GM19463 (cell line): ENCODE results near the gene SEC24D.

Source experiments
- ATAC-seq: cut with Tn5 transposase; IDR thresholded peaks from one replicate; pipeline ENCODE4 v1.9.1; 2021; ENCODE audit warnings: mild to moderate bottlenecking, moderate library complexity; ENCODE audit not compliant: unreplicated experiment

Gene SEC24D

DNA sequence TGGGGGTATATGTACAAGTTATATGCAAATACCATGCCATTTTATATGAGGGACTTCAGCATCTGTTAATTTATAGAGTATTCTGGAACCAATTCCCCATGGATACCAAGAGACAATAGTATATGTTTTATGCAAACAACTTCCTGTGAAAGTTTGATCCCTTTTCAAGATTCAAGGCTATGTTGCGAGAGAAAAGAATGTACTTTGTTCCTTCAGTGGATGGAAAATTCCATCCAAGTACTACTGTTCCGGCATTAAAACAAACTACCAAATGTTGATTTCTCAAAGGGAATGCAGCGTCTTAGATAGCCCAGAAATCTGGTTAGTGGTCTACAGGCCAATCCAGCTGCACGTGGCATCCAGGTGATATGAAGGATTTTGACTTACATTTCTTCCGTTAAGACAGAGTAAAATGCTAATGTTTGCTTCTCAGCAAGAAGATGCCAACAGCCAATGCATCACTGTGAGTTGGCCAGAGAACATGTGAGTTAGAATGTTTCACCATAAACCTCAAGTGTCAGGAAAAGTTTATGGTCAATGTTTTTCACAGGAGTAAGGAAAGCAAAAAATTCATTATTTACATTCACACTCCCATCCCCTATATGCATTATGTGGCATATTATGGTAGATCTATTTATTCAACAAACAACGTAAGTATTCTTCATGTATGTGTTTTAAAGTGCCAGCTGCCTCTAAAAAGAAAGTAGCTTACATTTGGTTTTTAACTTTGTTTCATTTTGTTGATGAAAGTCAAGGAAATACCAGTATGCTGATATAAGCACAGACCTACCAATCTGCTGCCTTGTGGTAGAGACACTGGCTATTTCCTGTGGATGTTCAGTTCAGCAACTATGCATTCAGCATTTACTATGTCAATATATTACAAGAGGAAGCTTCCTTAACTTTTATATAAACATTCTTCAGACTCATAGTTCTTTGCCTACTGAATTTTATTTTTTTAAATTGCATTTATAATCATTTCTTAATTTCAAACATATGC is 106.3 kb downstream of the SEC24D start:
- ATAC-seq = no peak

DNA sequence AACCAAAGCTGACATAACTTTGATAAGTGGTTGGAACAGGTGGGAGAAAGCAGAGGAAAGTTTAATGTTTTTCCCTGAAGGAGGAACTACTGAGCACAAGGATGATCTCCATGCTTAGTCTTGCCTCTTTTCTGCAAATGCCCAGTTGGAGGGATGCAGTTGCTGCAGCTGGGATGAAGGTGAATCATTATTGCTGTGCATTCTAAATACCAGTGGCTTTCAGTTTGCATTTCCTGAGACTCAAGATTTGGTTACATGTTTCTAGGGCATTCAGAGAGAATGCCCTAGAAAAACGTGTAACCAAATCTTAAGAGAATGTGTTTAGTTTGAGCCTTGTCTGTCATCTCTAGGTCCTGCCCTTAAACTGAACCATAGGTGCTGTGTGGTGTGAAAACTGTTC is 108.6 kb downstream of the SEC24D start:
- no peak for ATAC-seq

DNA sequence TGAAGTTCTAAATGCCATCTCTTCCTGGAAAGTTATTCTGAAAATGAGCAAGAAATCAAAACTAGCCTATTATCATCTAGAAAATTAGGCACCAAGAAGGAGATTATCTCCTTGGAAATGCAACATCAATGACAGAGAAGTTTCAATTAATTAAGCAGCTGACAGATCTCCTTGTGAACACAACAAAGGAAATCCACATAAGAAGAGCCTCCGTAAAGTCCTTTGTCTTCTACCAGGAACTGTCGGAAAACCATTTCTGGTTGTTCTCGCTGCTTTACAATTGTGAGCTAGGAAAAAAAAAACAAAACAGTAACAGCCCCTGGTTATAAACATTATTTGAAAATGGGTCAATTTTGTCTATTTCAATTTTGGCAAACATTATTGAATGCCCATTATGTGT is 112.6 kb downstream of the SEC24D start:
- no peak for ATAC-seq

DNA sequence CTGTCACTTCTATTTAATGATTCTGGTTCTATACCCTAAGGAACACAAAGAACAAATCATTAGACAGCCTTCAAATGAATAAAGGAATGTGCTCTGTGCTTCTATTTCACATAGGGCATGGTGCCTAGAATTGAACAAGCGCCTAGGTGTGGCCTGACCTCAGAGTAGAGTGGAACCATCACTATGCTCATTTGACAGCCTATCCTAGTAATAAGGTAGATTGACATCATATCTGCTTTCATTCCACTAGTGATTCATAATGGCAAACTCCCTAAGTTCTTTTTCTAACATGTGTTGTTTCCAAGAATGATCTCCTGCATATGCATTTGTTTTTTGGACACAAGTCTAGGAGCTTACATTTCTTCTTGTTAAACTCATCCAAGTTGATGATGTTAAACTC is 114.2 kb downstream of the SEC24D start:
- ATAC-seq = no peak

DNA sequence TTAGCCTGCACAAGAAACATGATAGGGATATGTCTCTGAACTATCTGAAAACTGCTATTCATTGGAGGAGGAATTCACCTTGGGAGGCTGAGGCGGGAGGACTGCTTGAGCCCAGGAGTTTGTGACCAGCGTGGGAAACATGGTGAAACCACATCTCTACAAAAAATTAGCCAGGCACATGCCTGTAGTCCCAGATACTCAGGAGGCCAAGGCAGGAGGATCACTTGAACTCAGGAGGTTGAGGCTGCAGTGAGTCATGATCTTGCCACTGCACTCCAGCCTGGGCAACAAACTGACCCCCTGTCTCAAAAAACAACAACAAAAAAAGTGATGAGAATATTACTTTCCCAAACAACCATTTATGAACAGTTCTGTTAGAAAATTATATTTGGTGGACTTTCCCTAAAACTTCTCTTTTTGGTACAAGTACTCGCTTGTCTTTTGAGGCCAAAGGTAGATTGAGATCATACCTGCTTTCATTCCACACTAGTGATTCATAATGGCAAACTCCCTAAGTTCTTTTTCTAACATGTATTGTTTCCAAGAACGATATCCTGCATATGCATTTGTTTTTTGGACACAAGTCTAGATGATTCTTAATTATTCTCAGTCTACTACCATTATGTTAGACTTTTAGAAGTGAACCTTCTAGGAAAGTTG is 117.3 kb downstream of the SEC24D start:
- no peak for ATAC-seq

DNA sequence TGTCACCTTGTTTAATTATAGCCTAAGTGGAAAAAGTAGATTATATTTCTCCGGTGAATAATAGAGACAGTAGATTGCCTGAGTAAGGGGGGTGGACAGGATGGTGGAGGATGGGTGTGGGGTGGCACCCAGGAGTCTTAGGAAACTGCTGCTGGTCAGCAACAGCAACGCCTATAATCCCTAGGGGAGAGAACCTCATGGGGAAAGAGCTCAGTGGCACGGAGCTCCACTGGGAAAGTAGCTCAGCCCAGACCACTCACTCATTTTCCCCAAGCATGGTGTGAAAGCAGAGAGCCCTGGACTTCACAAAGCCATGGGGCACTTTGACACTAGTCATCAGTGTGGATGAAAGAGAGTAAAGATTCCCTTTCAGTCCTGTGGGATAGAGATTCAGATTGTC is 119.6 kb downstream of the SEC24D start:
- no peak for ATAC-seq

DNA sequence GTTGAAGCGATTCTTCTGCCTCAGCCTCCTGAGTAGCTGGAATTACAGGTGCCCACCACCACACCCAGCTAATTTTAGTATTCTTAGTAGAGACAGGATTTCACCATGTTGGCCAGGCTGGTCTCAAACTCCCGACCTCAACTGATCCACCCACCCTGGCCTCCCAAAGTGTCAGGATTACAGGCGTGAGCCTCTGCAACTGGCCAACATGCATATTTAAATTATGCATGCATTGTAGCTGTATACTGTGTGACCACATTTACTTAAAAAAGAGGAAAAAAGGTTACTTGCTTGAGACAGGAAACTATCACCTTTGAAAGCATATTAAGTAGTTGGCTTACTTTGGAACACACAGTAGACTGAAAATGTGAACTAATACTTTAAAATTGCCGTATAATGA is 121.2 kb downstream of the SEC24D start:
- ATAC-seq = no peak

DNA sequence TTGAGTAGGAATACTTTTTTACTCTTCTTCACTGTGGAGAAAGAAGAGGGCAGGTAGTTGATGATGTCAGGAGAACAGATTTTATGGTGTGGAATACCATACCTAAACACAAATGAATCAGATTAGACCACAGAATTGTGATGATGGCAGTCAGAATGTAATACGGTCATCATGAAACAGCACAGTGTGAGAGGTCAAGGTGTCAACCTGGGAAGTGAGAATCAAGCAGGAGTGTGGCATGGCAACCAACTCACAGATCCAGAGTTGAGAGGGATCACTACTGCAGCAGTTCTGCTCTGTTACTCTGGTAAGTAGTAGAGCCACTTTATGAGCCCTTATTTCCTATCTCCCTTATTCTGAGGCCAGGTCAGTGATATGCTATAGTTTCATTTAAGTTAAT is 123.1 kb downstream of the SEC24D start:
- ATAC-seq = no peak

DNA sequence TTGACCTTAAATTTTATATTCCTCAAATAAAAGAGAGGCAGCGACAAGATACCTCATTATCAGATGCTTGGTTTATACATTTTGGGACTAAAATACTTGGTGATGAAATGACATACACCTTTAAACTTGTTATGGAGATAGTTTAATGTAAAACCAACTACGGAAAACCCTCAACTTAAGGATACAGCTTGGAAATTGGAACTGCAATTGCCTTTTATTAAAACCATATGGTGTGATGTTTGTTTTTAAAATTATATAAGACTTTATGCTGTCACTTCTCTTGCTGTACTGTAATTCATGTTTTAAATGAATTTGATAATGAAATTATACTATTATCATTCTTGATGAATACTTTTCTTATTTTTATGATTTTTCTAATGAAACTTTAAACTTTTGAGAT is 124.9 kb downstream of the SEC24D start:
- no peak for ATAC-seq

DNA sequence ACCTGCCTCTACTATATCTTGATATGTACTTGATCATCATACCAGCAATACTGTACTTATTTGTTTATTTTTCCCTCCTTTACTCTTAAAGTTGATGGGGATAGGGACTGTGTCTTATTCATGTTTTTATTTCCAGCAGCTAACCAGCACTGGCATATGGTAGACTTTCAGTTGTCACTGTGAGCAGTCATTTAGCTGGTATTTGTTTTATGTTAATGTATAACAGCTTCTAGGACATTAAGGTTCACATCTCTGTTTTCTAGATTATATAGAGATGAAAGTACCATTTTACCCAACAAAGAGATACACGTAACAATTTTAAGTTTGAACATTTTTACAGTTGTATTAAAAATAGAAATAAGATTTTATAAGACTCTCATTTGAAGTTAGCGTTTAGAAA is 132.8 kb downstream of the SEC24D start:
- no peak for ATAC-seq

DNA sequence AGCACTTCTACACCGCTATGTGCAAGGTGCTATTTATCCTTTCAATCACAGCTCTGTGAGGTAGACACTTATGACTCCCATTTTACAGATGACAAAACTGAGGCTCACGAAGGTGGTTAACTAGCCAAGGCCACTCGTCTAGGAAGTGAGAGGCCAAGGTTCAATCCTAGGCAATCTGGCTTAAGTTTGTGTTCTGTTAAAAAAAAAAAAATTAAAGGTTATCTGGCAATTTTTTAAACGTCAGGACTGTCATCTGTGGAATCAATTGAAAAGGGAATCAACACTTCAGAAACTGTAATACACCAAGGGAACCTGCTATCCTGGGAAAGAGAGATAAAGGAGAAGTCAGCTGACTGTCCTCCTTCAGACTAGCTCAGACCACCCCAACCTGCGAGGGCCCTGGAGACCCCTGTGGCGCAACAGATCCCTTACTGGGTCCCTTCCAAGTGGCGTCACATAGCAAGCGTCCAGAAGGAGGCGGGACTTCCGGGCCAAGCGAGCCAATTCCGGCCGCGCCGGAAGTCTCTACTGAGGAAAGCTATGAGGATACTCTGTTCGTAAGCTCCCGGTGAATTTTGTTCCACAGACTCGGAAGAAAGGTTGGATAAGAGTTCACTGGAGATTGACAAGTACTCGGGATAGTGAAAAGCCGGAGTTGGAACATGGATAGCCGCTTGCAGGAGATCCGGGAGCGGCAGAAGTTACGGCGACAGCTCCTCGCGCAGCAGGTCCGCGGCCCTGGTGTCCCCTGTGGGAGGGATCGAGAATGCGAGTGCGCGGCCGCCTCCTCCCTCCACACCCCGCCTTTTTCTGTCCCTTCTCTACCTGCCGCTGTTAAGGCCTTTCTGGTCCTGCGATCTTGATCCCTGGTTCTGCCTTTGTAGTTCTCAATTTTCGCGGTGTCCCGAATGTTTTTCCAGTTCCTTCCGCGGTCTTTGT is 150.8 kb downstream of the SEC24D start, which contains the start of gene METTL14:
Gene METTL14, plus strand, starts transcription at position 520 of the 939 bp plus-strand sequence. Its CDS starts 143 bp downstream, at position 663.
- ATAC-seq = peak; percentile 99

DNA sequence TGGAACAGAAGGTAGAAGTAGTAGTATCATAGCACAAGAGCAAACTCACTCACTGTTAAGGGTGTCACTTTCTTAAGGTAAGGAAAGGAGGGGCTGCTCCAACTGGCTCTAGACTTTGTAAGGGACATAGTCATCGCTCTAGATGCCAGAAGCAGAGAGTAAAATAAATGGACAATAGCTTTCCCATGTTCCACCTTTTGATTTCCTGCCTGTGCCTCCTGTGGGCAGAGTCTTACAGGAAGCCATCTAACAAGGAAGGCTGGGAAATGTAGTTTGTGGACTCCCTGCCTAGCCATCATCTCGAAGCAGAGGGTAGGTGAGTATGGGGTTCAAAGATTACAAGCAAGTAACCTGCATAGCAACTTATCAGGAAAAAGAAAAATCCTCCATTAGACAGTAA is 152.4 kb downstream of the SEC24D start:
- no peak for ATAC-seq

DNA sequence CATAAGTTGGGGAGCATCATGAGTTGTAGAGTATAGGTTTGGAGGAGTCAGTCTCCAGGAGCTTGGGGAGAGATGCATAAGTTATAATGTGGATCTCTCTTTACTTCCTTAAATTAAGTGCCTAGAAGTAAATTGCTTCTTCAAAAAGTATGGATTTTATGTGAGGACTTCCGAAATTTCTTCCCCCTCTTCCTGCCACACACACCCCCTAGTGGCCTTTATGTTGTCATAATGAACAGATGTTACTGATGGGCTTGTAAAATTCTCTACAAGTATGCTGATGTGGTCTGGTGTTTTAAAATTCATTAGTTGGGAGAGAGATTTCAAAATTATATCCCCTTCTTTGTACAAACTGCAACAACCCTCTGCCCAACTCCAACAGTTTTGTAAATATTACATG is 153.0 kb downstream of the SEC24D start:
- no peak for ATAC-seq

DNA sequence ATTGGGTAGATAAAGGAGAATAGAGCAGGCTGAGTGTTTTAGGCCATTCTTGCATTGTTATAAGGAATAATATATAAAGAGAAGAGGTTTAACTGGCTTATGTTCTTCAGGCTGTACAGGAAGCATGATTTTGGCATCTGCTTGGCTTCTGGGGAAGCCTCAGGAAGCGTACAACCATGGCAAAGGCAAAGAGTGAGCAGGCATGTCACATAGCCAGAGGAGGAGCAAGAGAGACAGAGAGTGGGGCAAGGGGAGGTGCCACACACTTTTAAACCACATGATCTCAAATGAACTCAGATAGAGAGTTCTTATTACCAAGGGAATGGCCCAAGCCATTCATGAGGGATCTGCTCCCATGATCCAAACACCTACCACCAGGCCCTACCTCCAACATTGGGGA is 155.1 kb downstream of the SEC24D start:
- ATAC-seq = no peak

DNA sequence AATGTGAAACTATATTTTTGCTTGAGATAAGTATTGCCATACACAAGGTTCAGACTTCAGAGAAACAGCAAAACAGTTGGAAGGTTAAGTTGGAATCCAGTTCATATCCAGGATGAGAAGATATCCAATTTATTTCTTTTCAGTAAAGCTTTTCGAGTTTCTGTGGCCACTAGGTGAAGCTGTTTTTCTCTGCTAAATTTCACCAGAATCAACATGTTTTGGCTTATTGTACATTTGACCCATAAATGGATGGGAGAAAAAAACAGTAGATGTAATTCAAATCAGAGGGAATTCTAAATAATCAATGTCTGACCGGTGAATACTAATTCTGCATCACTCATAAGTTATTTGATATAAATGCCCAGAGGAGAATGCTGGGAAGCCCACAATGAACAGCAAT is 159.8 kb downstream of the SEC24D start:
- ATAC-seq = no peak
